Heart right ventricle (tissue), 16 donors: ENCODE data around the gene RFTN2. TPM values are rescaled to one million over a fixed set of nuclear protein-coding genes. Genes with fewer than 3 reads are reported as not detected.

Source experiments
- ATAC-seq, 8 donors: fragments of 200-7000 bp; cut with Tn5 transposase; one replicate each; pipeline ENCODE4 v1.9.1; 2020; ENCODE audit warnings: mild to moderate bottlenecking in 8 of 8, moderate library complexity in 8 of 8, moderate number of reproducible peaks in 1 of 8
- DNase-seq, 2 donors: peaks; one replicate each; pipeline ENCODE4 v3.0.0-alpha.2; 2020
- H3K27ac ChIP-seq, 10 donors: fragments of 200-600 bp; sonication (generic) in 2 of 10; one replicate each; pipeline versions ENCODE4 v1.5.0 to v1.8.0; 2020 to 2022; ENCODE audit warnings: mild to moderate bottlenecking in 3 of 10
- H3K27me3 ChIP-seq, 7 donors: fragments of 200-600 bp; one replicate each; pipeline ENCODE4 v1.8.0; 2021 to 2022; ENCODE audit warnings: mild to moderate bottlenecking in 2 of 7
- H3K36me3 ChIP-seq, 9 donors: fragments of 200-600 bp; sonication (generic) in 1 of 9; one replicate each; pipeline versions ENCODE4 v1.5.0 to v1.8.0; 2020 to 2022; ENCODE audit warnings: mild to moderate bottlenecking in 2 of 9
- H3K4me1 ChIP-seq, 9 donors: fragments of 200-600 bp; sonication (generic) in 1 of 9; one replicate each; pipeline versions ENCODE4 v1.5.0 to v1.8.0; 2020 to 2022; ENCODE audit warnings: mild to moderate bottlenecking in 4 of 9
- H3K4me3 ChIP-seq, 10 donors: fragments of 200-600 bp; sonication (generic) in 2 of 10; one replicate each; pipeline versions ENCODE4 v1.5.0 to v1.8.0; 2020 to 2022; ENCODE audit warnings: mild to moderate bottlenecking in 7 of 10, moderate library complexity in 2 of 10
- H3K9me3 ChIP-seq, 11 donors: fragments of 200-600 bp in 10 of 11; sonication (generic) in 2 of 11; one replicate each; pipeline versions ENCODE4 v1.5.0 to v1.8.0; 2013 to 2022; ENCODE audit warnings: mild to moderate bottlenecking in 2 of 11, control low read depth in 1 of 11, moderate library complexity in 1 of 11
- WGBS, 2 donors: extraction: QIAGEN DNeasy Blood & Tissue Kit; methylation state at CpG; one replicate each; pipeline ENCODE4 v1.1.7; 2013; ENCODE audit warnings: inconsistent platforms in 1 of 2; 5-methylcytosine and 5-hydroxymethylcytosine counted together
- intact Hi-C, 10 donors: fragments of 100-400 bp; cut with DNase I; formaldehyde crosslinking; loops; one replicate each; pipeline versions ENCODE4 v1.11.1 to v1.14.2; 2022
- polyA plus RNA-seq, 2 donors: library from polyadenylated mRNA; stranded (reverse); fragments of 200-250 nt; gene quantifications; one replicate each; pipeline ENCODE4 v1.2.3, GENCODE V29; 2013
- total RNA-seq, 10 donors: library from RNA; stranded (reverse); fragmentation: NEBNext Ultra II Directional in 3 of 10; extraction: Animal tissue kit (Norgen Biotek cat#: 25700) in 3 of 10; gene quantifications; one replicate each; pipeline versions ENCODE4 v1.2.1 to v1.2.4, GENCODE V29; 2021 to 2023
- TF ChIP-seq, protein P1 (sequence below), 9 donors: fragments of 200-600 bp; sonication (generic) in 2 of 9; IDR thresholded peaks; one replicate each; pipeline versions ENCODE4 v1.5.0 to v1.8.0; 2021 to 2022; ENCODE audit warnings: antibody characterized with exemption in 9 of 9, mild to moderate bottlenecking in 5 of 9, moderate library complexity in 1 of 9
- donor health status: Arrhythmogenic right ventricular cardiomyopathy.
- donor health status: ischemic (EF 13 %, LVEDD 7.1; RV severe dilation, severe dysfunction).
- donor health status: healthy with polysubstance abuse.
- donor health status: DM: no; HTN: yes; CAD: no.
- donor health status: DM: no; HTN: no; CAD: no.
- donor health status: ischemic (EF 25% LVEDD 6.9; RV normal size, moderate dysfunction).
- donor health status: ischemic (EF 25% LVEDD 5.7; RV mildly dilated, moderate dysfunction).
- donor health status: healthy.
- donor health status: DM: yes; HTN: yes; CAD: no.
- donor health status: Ischemic cardiomyopathy.
- donor health status: ischemic (EF 35%, LVEDD 5.7; RV mildly dilated, moderate dysfunction).
- donor health status: nonischemic (EF 11% LVEDD 7.7; RV severe dilation, severe dysfunction).
- donor health status: DM: yes; HTN: yes; CAD: no.
- donor health status: PGD.
- donor health status: ischemic (EF 29% LVEDD 5.4; RV normal size, mild dysfunction).
- donor health status: nonischemic (EF 23%, LVEDD 6.1; RV moderate dilation, normal function).

Gene RFTN2
- total and polyA plus RNA-seq, 12 donors = 1.2 to 8.4 (median 3.5) TPM

- WGBS, 2 donors = 81 to 84% methylated on average over 4 of the region's 4 CpGs
- TF ChIP-seq, protein P1, sequence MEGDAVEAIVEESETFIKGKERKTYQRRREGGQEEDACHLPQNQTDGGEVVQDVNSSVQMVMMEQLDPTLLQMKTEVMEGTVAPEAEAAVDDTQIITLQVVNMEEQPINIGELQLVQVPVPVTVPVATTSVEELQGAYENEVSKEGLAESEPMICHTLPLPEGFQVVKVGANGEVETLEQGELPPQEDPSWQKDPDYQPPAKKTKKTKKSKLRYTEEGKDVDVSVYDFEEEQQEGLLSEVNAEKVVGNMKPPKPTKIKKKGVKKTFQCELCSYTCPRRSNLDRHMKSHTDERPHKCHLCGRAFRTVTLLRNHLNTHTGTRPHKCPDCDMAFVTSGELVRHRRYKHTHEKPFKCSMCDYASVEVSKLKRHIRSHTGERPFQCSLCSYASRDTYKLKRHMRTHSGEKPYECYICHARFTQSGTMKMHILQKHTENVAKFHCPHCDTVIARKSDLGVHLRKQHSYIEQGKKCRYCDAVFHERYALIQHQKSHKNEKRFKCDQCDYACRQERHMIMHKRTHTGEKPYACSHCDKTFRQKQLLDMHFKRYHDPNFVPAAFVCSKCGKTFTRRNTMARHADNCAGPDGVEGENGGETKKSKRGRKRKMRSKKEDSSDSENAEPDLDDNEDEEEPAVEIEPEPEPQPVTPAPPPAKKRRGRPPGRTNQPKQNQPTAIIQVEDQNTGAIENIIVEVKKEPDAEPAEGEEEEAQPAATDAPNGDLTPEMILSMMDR (IDR thresholded peaks at IDR 0.05) = no peak
- Histone ChIP-seq H3K4me3 (no peak overlapping the region), H3K4me1 (peaks cover 0 to 6% (median 0%) of the 10 kb centered on the region in 9 donors), H3K27me3 (no peaks in the 10 kb centered on the region), H3K36me3 (peaks cover 0 to 6% (median 0%) of the 10 kb centered on the region in 9 donors), H3K9me3 (peaks cover 0 to 23% (median 8%) of the 10 kb centered on the region in 11 donors), H3K27ac (peak overlapping the region in 1 of 10 donors; percentile 31)
- ATAC-seq (peak in 3 of 8 donors; percentile 14 to 44 (median 23)), DNase-seq (no peak)
- intact Hi-C loops = no loop called here
Observed at GRCh38 chr2:197577446-197577845, 97.9 kb downstream of the RFTN2 start.

- Histone ChIP-seq H3K4me3 (no peak overlapping the region), H3K4me1 (peaks cover 0 to 13% (median 3%) of the 10 kb centered on the region in 9 donors), H3K27ac (peak overlapping the region in 3 of 10 donors; percentile 26 to 33 (median 32)), H3K27me3 (no peaks in the 10 kb centered on the region), H3K36me3 (peaks cover 0 to 8% (median 0%) of the 10 kb centered on the region in 9 donors), H3K9me3 (peaks cover 0 to 23% (median 8%) of the 10 kb centered on the region in 11 donors)
- TF ChIP-seq, protein P1 (IDR thresholded peaks at IDR 0.05) = no peak
- ATAC-seq = peak in 7 of 8 donors; percentile 34 to 63 (median 55)
- WGBS, 2 donors = 51 to 53% methylated on average over 3 of the region's 3 CpGs
- peak in 1 of 2 donors; percentile 17 for DNase-seq
- intact Hi-C loops = no loop called here
Observed at GRCh38 chr2:197576631-197577030, 98.8 kb downstream of the RFTN2 start.

DNA sequence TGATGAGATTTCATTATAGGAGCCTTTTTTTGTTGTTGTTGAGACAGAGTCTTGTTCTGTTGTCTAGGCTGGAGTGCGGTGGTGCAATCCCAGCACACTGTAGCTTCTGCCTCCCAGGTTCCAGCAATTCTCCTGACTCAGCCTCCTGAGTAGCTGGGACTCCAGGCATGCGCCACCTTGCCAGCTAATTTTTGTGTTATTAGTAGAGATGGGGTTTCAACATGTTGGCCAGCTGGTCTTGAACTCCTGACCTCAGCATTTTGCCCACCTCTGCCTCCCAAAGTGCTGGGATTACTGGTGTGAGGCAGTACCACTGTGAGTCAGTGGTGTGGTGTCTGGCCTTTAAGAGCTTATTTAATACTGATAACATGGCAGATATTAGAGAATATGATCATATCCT lies 99.4 kb downstream of the RFTN2 start:
- H3K36me3 ChIP-seq = peaks cover 0 to 8% (median 0%) of the 10 kb centered on the region in 9 donors
- TF ChIP-seq, protein P1 (IDR thresholded peaks at IDR 0.05) = no peak
- H3K27me3 ChIP-seq = no peaks in the 10 kb centered on the region
- intact Hi-C loops = no loop called here
- peaks cover 0 to 18% (median 4%) of the 10 kb centered on the region in 9 donors for H3K4me1 ChIP-seq
- peaks cover 0 to 23% (median 8%) of the 10 kb centered on the region in 11 donors for H3K9me3 ChIP-seq
- no peak overlapping the region for H3K4me3 ChIP-seq
- H3K27ac ChIP-seq = peak overlapping the region in 1 of 10 donors; percentile 32
- DNase-seq (no peak), ATAC-seq (peak in 1 of 8 donors; percentile 70)
- 93 to 96% methylated on average over 2 of the region's 2 CpGs for WGBS, 2 donors

- intact Hi-C loops = no loop called here
Observed at GRCh38 chr2:197573608-197574007, 101.8 kb downstream of the RFTN2 start.

More at GRCh38 chr2:197573608-197574007, 101.8 kb downstream of the RFTN2 start:
- H3K27ac ChIP-seq = no peak overlapping the region
- 98 to 99% methylated on average over 2 of the region's 2 CpGs for WGBS, 2 donors
- H3K4me1 ChIP-seq = peaks cover 0 to 18% (median 4%) of the 10 kb centered on the region in 9 donors
- H3K9me3 ChIP-seq = peaks cover 0 to 23% (median 8%) of the 10 kb centered on the region in 11 donors
- no peak overlapping the region for H3K4me3 ChIP-seq
- no peak for DNase-seq
- H3K27me3 ChIP-seq = no peaks in the 10 kb centered on the region
- peaks cover 0 to 12% (median 0%) of the 10 kb centered on the region in 9 donors for H3K36me3 ChIP-seq
- TF ChIP-seq, protein P1 (IDR thresholded peaks at IDR 0.05) = no peak
- no peak for ATAC-seq
